Activated T-helper 1 cell treated with Interleukin-2 at 50 U/mL for 16 hours (primary cell): ENCODE results near the gene C2orf15.
"Not testable (repeated sequence)": the region's sequence is repeated elsewhere in the genome, so short reads cannot be mapped to it uniquely, and the experiment has no call there.

Experiments used
- DNase-seq: peaks from one replicate; pipeline ENCODE4 v3.0.0-alpha.2; 2020; ENCODE audit warnings: low read depth

Gene C2orf15

GRCh38 chr2:99169534-99169933, 28.0 kb downstream of the C2orf15 start:
- no peak for DNase-seq

GRCh38 chr2:99171377-99172140, 30.1 kb downstream of the C2orf15 start:
- no peak for DNase-seq

- DNase-seq = peak; percentile 83
These were observed 39.5 kb downstream of the C2orf15 start, which contains the start of the genes MITD1 and MRPL30 for GRCh38 chr2:99180755-99181623. Gene MITD1, minus strand, starts transcription at chr2:99181058. Its CDS starts 77 bp downstream, at chr2:99180981. Gene MRPL30, plus strand, starts transcription at chr2:99181184. Its CDS starts 5,020 bp downstream, at chr2:99186204.

GRCh38 chr2:99181624-99182000, 40.1 kb downstream of the C2orf15 start:
- DNase-seq = no peak

- no peak for DNase-seq
These were observed 41.5 kb downstream of the C2orf15 start for GRCh38 chr2:99183025-99183424.

GRCh38 chr2:99184811-99185210, 43.3 kb downstream of the C2orf15 start:
- no peak for DNase-seq

- DNase-seq = no peak
These were observed 45.5 kb downstream of the C2orf15 start for GRCh38 chr2:99187011-99187410.

- no peak for DNase-seq
These were observed 46.9 kb downstream of the C2orf15 start for GRCh38 chr2:99188357-99188756.

- no peak for DNase-seq
These were observed 49.0 kb downstream of the C2orf15 start for GRCh38 chr2:99190548-99190947.

GRCh38 chr2:99192364-99192763, 50.9 kb downstream of the C2orf15 start:
- not testable (repeated sequence) for DNase-seq

- no peak for DNase-seq
These were observed 56.8 kb downstream of the C2orf15 start for GRCh38 chr2:99198103-99198841.

GRCh38 chr2:99200076-99200800, 58.7 kb downstream of the C2orf15 start:
- no peak for DNase-seq
